ENCODE measurements around the gene PITPNM3.

The PITPNM3 gene

DNA sequence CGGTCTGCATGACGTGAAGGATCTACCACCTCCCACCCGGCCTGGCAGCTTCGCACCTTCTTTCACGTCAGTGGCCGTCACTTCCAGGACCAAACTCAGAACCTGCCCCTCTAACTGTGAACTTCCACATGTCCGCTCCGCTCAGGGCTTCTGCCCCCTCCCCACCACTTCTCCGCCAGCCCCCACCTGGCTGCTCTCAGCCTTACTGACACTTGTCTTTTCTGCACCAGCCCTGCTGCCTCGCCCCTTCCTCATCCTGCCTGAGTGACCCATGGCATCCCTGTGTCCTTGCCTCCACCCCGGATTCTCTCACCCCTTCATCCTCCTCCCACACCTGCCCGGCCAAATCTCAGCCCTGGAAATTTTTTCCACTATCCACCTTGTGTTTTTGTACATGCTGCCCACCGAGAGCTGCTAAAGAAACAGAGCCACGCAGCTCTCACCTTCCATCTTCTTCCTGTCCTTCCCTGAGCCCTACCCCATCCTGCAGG lies 97.8 kb downstream of the PITPNM3 start:
- DNase-seq, result no peak

GRCh38 chr17:6457688-6458459 lies 98.5 kb downstream of the PITPNM3 start:
- DNase-seq, result no peak

DNA sequence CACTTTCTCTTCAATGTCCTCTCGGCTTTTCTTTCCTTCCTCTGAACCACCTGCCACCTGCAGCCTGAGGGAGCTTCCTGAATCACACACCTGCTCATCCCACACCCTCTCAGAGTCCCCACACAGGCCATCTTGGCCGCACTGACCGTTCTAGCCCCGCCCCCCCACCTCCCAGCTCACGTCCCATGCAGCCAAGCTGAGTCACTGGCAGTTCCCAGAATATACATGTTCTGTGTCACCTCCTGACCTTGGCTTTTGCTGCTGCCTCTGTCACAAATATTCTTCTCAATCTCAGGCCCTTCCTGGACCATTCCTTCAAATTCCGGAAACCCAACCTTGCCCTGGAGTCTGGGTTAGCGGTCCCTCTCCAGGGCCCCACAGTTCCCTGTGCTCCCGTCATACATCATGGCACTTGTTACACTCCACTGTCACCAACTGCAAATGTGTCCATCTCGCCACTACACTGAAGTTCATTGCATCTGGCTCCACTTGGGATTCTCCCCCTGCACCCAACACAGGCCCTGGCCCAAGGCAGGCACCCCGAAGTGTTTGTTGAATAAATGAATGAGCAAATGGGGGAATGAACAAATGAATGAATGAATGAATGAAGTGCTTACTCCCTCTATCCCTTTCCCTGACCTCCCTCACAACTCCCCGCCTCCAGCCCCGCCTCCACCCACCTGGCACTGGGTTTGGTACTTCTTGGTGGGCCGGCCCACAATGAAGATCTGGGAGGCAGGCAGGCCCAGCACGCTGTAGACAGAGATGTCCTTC lies 99.3 kb downstream of the PITPNM3 start:
- DNase-seq, result no peak

GRCh38 chr17:6456321-6456720 lies 100.0 kb downstream of the PITPNM3 start:
- DNase-seq, result no peak

GRCh38 chr17:6455321-6455705 lies 101.0 kb downstream of the PITPNM3 start:
- DNase-seq, result peak; percentile 66

GRCh38 chr17:6454495-6455320 lies 101.6 kb downstream of the PITPNM3 start:
- DNase-seq, result peak; percentile 4

DNA sequence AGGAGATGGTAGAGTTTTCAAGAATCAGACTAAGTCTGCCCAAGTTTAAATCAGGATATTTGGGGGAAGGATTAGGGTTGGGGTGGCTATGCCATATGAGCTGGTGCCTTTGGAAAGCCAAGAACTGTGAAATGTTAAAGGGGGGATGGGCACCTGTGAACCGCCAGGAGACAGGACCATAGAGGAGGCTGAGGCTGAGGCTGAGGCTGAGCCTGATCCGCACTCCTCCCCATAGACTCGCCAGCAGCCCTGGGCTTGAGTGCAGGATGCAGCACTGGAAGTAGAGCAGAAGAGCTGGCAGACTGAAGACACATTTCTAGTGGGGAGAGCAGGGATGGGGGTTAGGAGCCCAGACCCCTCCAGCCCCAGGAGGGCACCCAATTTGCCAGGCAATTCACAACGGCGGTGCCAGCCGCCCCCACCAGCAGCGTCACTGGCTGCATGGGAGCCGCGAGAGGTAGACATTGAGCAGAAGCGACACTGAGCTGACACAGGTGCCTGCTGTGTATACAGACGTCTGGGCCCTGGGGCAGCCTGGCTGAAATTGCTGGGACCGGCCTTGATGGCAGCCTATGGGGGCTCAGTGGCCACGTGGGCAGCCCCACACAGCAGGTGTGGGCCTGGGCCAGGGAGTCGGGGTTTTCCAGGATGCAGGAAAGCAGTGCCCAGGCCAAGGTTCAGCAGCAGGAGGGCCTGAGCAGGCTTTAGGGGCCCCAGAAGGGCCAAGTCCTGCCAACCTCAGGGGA lies 102.9 kb downstream of the PITPNM3 start:
- no peak for DNase-seq

DNA sequence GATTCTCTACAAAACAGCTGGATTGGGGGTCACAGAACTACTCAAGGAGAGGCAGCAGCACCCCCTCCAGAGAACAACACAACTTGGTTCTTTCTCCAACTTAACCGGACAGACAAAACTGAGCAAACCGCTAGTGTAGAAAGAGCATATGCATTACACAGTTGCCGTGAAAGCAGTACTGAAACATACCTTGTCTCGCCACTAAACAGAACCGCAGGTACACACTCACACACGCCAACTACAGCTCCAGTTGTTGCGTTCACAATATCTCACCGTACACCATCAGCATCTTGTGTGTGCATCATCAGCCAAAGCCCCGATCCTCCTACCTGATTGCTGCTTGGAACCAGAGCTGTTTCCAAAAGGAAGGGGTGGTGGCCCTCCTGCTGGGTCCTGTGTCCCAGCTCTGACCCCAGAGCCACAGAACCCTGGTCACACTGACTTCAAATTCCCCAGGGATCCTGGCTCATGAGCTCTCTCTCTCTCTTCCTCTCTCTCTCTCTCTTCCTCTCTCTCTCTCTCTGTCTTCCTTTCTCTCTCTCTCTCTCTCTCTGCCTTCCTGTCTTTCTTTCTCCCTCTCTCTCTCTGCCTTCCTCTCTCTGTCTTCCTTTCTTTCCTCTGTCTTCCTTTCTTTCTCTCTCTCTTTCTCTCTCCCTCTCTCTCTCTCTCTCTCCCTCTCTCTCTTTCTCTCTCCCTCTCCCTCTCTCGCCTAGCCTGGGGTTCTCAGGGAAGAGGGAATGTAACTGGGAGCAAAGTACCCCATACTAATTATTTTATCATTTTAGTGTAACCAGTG lies 103.7 kb downstream of the PITPNM3 start:
- no peak for DNase-seq

GRCh38 chr17:6450926-6451832 lies 105.2 kb downstream of the PITPNM3 start:
- no peak for DNase-seq

- no peak for DNase-seq
These were observed 107.0 kb downstream of the PITPNM3 start for GRCh38 chr17:6449307-6449706.

DNA sequence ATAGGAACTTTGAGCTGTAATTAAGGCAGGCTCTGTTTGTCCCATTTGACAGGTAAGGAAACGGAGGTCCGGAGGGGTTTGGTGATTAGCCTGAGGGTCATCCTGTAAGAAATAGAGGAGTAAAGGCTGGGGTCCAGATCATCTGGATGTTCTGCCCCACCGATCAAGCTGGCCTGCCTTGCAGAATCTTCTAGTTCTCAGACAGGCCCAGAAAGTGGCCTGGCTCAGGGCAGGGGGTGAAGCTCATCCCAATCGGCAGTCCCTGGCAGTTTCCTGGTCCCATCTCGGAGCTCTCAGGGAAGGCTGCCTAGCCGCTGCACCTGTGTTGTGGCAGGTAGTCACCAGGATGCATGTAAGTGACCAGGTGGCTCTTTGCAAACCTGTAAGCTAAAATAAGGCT lies 107.9 kb downstream of the PITPNM3 start:
- DNase-seq, result no peak

- DNase-seq, result no peak
These were observed 109.7 kb downstream of the PITPNM3 start for GRCh38 chr17:6446516-6447100.

DNA sequence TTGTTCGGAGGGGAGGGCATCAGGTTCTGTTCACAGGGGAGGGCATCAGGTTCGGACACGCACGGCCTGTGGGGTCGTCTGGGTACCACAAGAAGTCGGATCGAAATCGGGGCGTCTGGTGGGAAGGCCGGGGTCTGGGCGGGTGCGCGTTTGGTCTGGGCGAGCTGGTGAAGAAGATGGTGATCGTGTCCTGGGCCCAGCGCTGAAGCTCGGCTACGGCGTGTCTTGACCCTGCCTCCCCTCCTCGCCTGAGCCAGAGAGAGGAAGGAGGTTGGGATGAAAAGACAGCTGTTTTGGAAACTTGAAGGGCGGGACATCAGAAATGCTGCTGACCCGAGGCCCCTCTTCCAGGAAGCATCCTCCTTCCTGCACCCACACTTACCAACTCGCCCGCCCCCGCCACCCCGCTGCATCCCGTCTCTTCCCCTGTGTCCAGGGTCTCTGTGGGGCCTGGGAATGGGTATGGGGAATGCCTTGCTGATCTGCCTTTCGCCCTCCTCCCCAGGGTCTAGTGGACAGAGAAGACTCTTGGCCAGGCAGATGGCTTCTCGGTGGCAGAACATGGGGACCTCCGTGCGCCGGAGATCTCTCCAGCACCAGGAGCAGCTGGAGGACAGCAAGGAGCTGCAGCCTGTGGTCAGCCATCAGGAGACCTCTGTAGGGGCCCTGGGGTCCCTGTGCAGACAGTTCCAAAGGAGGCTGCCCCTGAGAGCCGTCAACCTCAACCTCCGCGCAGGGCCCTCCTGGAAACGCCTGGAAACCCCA lies 111.6 kb downstream of the PITPNM3 start:
- DNase-seq, result no peak

DNA sequence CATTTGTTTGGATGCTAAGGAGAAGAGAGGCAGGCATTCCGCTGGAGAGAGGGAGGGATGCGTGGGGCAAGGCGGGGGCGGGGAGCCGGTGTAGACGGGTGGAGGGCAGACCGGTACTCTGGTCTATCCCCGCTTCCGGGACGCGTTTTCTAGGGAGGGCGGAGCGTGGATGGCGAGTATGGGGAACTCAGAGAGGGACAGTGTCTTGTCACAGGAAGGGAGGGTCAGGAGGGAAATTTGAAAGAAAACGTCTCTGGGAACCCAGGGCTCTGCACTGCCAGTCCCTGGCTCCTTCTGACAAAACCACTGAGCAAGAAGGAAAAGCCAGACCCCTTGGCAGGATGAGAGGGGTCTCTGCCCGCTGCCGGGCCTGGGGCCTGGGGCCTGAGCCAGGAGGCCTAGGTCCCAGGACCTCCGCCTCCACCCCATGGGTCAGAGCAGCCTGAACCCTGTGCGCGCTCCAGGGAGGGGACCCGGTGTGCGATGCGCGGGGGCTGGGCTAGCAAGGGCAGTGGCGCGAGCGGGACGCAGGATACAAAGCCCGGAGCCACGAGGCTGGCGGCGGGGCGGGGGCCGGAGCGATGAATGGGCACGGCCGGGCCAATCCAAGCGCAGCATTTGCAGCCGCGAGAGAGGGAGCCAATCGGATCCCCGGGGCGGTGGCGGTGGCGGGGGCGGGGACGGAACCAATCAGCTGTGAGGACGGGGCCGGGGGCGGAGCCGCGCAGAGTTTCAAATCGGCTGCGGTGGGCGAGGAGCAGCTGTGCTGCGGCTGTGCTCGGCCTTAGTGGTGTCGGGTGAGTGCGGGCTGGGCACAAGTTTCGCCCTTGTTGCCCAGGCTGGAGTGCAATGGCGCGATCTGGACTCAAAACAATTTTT lies 112.4 kb downstream of the PITPNM3 start, which contains the start of gene PIMREG:
TSS of gene PIMREG (plus strand) at position 764 of the 879 bp plus-strand sequence. CDS start 656 bp downstream, outside the sequence.
- DNase-seq, result peak; percentile 94

- no peak for DNase-seq
These were observed 113.6 kb downstream of the PITPNM3 start for GRCh38 chr17:6442775-6443174.

GRCh38 chr17:6439951-6440350 lies 116.4 kb downstream of the PITPNM3 start:
- no peak for DNase-seq

DNA sequence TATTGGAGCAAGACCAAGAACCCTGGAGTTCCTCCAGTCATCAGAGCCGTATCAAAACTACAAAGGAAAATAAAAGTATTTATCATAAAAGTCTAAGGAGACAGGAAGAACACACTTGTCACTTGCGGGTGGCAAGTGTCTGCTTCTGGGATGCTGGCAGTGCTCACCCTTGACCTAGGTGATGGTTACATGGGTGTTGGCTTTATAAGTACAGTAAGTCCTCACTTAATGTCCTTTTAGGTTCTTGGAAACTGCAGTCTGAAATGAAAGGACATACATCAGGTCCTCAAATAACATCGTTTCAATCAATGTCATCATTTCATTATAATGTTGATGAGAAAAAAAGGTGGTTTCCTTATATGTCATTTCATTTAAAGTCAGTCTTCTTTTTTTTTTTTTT lies 118.4 kb downstream of the PITPNM3 start:
- DNase-seq, result no peak

GRCh38 chr17:6437466-6437865 lies 118.9 kb downstream of the PITPNM3 start:
- DNase-seq, result no peak

Measured in CD4-positive, alpha-beta T cell treated with Interleukin-6 for 4 hours (primary cell).